HG02798 (cell line): ENCODE measurements around the gene VARS1.

Experiments used
- ATAC-seq: cut with Tn5 transposase; IDR thresholded peaks from one replicate; pipeline ENCODE4 v1.9.1; 2021; ENCODE audit warnings: mild to moderate bottlenecking; ENCODE audit not compliant: unreplicated experiment, poor library complexity

VARS1 gene

GRCh38 chr6:31749301-31750036 is 46.1 kb downstream of the VARS1 start:
- no peak for ATAC-seq
